ENCODE data around the gene MARCO. TPM values are rescaled to one million over a fixed set of nuclear protein-coding genes. Genes with fewer than 3 reads are reported as not detected.

MARCO gene
- total RNA-seq, 2 donors from 2014 or later: not detected

DNA sequence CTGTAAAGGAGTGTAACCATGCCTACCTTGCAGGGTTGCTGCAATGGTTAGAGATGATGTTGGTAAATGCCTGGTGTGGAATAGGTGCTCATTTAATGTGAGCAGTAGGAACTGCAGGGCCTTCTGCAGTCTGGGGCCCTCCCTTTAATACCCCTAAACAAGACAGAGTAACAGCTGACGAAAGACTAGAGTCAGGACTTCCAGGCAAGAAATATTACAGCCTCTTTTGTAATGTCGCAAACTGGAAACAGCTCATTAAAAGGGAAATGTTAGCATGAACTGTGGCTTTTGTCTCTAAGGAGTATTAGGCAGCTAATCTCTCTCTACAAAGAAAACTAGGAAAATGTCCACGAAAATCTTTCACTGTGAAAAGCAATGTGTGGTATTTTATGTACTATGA is 26.0 kb downstream of the MARCO start:
- Mint-ChIP-seq H3K9me3 (no peaks in the 10 kb centered on the region), H3K4me1 (peaks cover 19% of the 10 kb centered on the region), H3K27ac (no peak overlapping the region), H3K27me3 (ENCODE audit: insufficient read depth) (peaks cover 49% of the 10 kb centered on the region), H3K36me3 (ENCODE audit: low read depth) (no peaks in the 10 kb centered on the region), H3K4me3 (no peak overlapping the region)
- Histone ChIP-seq H3K36me3 (ENCODE audit: control insufficient read depth, insufficient read depth, low read length) (no peaks in the 10 kb centered on the region), H3K27ac (ENCODE audit: low read depth, low read length) (no peak overlapping the region), H3K4me1 (ENCODE audit: control insufficient read depth, insufficient read depth, low read length) (peaks cover 16% of the 10 kb centered on the region), H3K4me3 (ENCODE audit: low read length) (peak overlapping the region; percentile 59), H3K9ac (ENCODE audit: extremely low read depth, low read length, poor library complexity, severe bottlenecking) (no peak overlapping the region), H3K27me3 (ENCODE audit: control insufficient read depth, insufficient read depth, low read length, poor library complexity, severe bottlenecking) (peaks cover 26% of the 10 kb centered on the region), H3K9me3 (ENCODE audit: control insufficient read depth, low read length) (no peaks in the 10 kb centered on the region)
- 88 to 91% methylated on average over 2 to 3 of the region's 3 CpGs for WGBS, 2 experiments (ENCODE audit: insufficient coverage in 1 of 2, insufficient read length in 1 of 2)
- no peak for DNase-seq
- TF ChIP-seq, protein P1, sequence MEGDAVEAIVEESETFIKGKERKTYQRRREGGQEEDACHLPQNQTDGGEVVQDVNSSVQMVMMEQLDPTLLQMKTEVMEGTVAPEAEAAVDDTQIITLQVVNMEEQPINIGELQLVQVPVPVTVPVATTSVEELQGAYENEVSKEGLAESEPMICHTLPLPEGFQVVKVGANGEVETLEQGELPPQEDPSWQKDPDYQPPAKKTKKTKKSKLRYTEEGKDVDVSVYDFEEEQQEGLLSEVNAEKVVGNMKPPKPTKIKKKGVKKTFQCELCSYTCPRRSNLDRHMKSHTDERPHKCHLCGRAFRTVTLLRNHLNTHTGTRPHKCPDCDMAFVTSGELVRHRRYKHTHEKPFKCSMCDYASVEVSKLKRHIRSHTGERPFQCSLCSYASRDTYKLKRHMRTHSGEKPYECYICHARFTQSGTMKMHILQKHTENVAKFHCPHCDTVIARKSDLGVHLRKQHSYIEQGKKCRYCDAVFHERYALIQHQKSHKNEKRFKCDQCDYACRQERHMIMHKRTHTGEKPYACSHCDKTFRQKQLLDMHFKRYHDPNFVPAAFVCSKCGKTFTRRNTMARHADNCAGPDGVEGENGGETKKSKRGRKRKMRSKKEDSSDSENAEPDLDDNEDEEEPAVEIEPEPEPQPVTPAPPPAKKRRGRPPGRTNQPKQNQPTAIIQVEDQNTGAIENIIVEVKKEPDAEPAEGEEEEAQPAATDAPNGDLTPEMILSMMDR (conservative IDR thresholded peaks at IDR 0.05): no peak

- H3K27ac ChIP-seq (ENCODE audit: low read depth, low read length): no peak overlapping the region
- no peaks in the 10 kb centered on the region for H3K36me3 Mint-ChIP-seq (ENCODE audit: low read depth)
- DNase-seq: no peak
- peaks cover 60% of the 10 kb centered on the region for H3K27me3 Mint-ChIP-seq (ENCODE audit: insufficient read depth)
- no peak overlapping the region for H3K27ac Mint-ChIP-seq
- H3K4me1 Mint-ChIP-seq: peaks cover 19% of the 10 kb centered on the region
- 92 to 97% methylated on average over 6 to 7 of the region's 7 CpGs for WGBS, 2 experiments (ENCODE audit: insufficient coverage in 1 of 2, insufficient read length in 1 of 2)
- TF ChIP-seq, protein P1 (conservative IDR thresholded peaks at IDR 0.05): no peak
- H3K4me1 ChIP-seq (ENCODE audit: control insufficient read depth, insufficient read depth, low read length): peaks cover 16% of the 10 kb centered on the region
- H3K9me3 Mint-ChIP-seq: no peaks in the 10 kb centered on the region
- H3K36me3 ChIP-seq (ENCODE audit: control insufficient read depth, insufficient read depth, low read length): no peaks in the 10 kb centered on the region
- H3K9ac ChIP-seq (ENCODE audit: extremely low read depth, low read length, poor library complexity, severe bottlenecking): no peak overlapping the region
- no peak overlapping the region for H3K4me3 Mint-ChIP-seq
- peaks cover 36% of the 10 kb centered on the region for H3K27me3 ChIP-seq (ENCODE audit: control insufficient read depth, insufficient read depth, low read length, poor library complexity, severe bottlenecking)
- H3K4me3 ChIP-seq (ENCODE audit: low read length): no peak overlapping the region
- H3K9me3 ChIP-seq (ENCODE audit: control insufficient read depth, low read length): no peaks in the 10 kb centered on the region
Observed at GRCh38 chr2:118968961-118969733, 27.2 kb downstream of the MARCO start.

DNA sequence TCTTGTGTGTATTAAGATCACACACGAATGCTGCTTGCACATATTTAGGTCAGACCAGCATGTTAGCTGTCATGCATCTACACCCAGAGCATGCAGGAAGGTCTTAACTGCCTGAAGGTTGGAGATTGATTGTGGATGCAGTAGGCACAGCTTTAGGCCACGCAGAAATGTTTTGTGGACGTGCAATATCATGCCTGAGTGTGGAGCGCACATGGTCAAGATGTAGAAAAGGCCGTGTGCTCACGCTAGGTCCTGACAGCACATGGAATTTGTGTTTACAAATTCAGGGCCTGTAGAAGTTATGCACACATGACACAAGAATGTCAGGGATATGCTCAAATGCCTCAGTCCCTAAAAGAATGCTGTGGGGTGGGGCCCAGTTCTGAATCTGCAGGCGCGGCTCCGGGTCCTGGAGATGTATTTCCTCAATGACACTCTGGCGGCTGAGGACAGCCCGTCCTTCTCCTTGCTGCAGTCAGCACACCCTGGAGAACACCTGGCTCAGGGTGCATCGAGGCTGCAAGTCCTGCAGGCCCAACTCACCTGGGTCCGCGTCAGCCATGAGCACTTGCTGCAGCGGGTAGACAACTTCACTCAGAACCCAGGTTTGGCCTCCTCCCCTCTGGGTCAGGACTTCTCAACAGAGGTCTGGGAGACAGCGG is 27.9 kb downstream of the MARCO start:
- Histone ChIP-seq H3K27ac (ENCODE audit: low read depth, low read length) (no peak overlapping the region), H3K27me3 (ENCODE audit: control insufficient read depth, insufficient read depth, low read length, poor library complexity, severe bottlenecking) (peaks cover 37% of the 10 kb centered on the region), H3K9me3 (ENCODE audit: control insufficient read depth, low read length) (no peaks in the 10 kb centered on the region), H3K36me3 (ENCODE audit: control insufficient read depth, insufficient read depth, low read length) (no peaks in the 10 kb centered on the region), H3K9ac (ENCODE audit: extremely low read depth, low read length, poor library complexity, severe bottlenecking) (no peak overlapping the region), H3K4me1 (ENCODE audit: control insufficient read depth, insufficient read depth, low read length) (peaks cover 16% of the 10 kb centered on the region), H3K4me3 (ENCODE audit: low read length) (no peak overlapping the region)
- TF ChIP-seq, protein P1 (conservative IDR thresholded peaks at IDR 0.05): no peak
- H3K9me3 Mint-ChIP-seq: no peaks in the 10 kb centered on the region
- H3K4me1 Mint-ChIP-seq: peaks cover 19% of the 10 kb centered on the region
- H3K27me3 Mint-ChIP-seq (ENCODE audit: insufficient read depth): peaks cover 65% of the 10 kb centered on the region
- H3K4me3 Mint-ChIP-seq: no peak overlapping the region
- no peak for DNase-seq
- H3K36me3 Mint-ChIP-seq (ENCODE audit: low read depth): no peaks in the 10 kb centered on the region
- 94 to 98% methylated on average over 13 to 16 of the region's 16 CpGs for WGBS, 2 experiments (ENCODE audit: insufficient coverage in 1 of 2, insufficient read length in 1 of 2)
- no peak overlapping the region for H3K27ac Mint-ChIP-seq

Measured in endodermal cell (in vitro differentiated cells).